ENCODE measurements around the gene MED25. TPM values are rescaled to one million over a fixed set of nuclear protein-coding genes. Genes with fewer than 3 reads are reported as not detected.

The MED25 gene
- polyA plus RNA-seq, 2 of the 4 experiments (the other 2 are of a cell fraction) = 20.4 to 40.1 TPM

DNA sequence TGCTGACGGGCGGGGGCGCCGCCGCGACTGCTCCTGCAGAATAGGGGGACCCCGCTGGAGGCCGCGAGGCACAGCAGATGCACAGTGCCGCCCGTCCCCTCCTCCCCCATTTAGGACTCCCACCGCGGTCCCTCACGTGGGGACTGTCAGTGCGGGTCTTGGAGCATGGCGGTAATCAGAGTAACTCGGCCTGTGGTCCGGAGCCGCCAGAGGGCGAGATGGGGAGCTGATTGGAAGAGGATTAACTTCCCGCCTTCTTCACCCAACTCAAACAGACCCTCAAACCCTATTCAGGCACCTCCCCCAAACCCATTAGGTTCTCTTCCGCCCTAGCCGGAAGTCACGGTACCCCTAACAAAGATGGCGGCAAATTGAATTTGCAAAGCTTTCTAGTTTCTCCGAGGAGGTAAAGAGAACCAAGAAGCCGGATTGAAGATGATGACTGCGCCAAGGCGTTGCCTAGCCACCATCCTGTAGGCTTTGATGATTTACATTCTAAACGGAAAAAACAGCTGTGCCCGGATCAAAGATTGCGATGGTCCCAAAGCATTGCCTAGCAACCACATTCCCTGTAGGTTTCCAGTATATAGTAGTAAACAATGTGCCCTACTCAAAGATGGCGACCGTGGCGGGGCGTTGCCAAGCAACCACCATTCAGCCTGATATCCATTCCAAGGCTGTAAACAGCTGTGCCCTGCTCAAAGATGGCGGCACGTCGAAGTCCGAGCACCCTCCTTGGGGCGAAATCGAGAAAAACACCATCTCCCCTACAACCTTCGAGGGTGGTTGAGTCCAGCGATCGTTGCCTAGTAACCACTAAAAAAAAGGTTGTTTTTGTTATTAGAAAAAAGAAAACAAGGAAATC, 4.9 kb upstream of the MED25 start, which contains the start of gene FUZ (continued):
- TF ChIP-seq, protein P1, sequence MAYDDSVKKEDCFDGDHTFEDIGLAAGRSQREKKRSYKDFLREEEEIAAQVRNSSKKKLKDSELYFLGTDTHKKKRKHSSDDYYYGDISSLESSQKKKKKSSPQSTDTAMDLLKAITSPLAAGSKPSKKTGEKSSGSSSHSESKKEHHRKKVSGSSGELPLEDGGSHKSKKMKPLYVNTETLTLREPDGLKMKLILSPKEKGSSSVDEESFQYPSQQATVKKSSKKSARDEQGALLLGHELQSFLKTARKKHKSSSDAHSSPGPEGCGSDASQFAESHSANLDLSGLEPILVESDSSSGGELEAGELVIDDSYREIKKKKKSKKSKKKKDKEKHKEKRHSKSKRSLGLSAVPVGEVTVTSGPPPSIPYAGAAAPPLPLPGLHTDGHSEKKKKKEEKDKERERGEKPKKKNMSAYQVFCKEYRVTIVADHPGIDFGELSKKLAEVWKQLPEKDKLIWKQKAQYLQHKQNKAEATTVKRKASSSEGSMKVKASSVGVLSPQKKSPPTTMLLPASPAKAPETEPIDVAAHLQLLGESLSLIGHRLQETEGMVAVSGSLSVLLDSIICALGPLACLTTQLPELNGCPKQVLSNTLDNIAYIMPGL (CRISPR knock-in tag; IDR thresholded peaks at IDR 0.05; ENCODE audit: borderline replicate concordance) = no peak
- TF ChIP-seq PHF8 (IDR thresholded peaks at IDR 0.05; ENCODE audit: borderline replicate concordance, low read depth) (peak; percentile 66), ZFP36 (IDR thresholded peaks at IDR 0.05; ENCODE audit: borderline replicate concordance, partially characterized antibody) (peak; percentile 9), MYC (IDR thresholded peaks at IDR 0.05; ENCODE audit: borderline replicate concordance, low read length) (no peak), SREBF2 (IDR thresholded peaks at IDR 0.05) (no peak), KDM1A (IDR thresholded peaks at IDR 0.05; ENCODE audit: low read depth) (no peak), MAZ (IDR thresholded peaks at IDR 0.05; ENCODE audit: borderline replicate concordance, low read depth, low read length) (peak; percentile 74; the same call in 1 of the 2 replicates), ZC3H11A (IDR thresholded peaks at IDR 0.05) (no peak), RCOR1 (IDR thresholded peaks at IDR 0.05; ENCODE audit: low read depth, low read length) (no peak), CBX2 (IDR thresholded peaks at IDR 0.05; ENCODE audit: borderline replicate concordance, low read depth) (no peak), JUN (IDR thresholded peaks at IDR 0.05) (peak; percentile 49 to 83), ZSCAN20 (CRISPR knock-in tag; IDR thresholded peaks at IDR 0.05) (no peak), KDM5A (IDR thresholded peaks at IDR 0.05) (0 out of 2 replicates have a peak, but pooled peaks have one; percentile 45), EP300 (IDR thresholded peaks at IDR 0.05) (no peak), EHMT2 (IDR thresholded peaks at IDR 0.05; ENCODE audit: low read depth) (no peak), HOXA7 (CRISPR knock-in tag; IDR thresholded peaks at IDR 0.05) (no peak), RARB (CRISPR knock-in tag; IDR thresholded peaks at IDR 0.05) (no peak), NR3C1 (IDR thresholded peaks at IDR 0.05) (no peak), NFE2L2 (conservative IDR thresholded peaks at IDR 0.05; ENCODE audit: low read length) (no peak), CBX8 (IDR thresholded peaks at IDR 0.05) (no peak)
- TF ChIP-seq, protein P2, sequence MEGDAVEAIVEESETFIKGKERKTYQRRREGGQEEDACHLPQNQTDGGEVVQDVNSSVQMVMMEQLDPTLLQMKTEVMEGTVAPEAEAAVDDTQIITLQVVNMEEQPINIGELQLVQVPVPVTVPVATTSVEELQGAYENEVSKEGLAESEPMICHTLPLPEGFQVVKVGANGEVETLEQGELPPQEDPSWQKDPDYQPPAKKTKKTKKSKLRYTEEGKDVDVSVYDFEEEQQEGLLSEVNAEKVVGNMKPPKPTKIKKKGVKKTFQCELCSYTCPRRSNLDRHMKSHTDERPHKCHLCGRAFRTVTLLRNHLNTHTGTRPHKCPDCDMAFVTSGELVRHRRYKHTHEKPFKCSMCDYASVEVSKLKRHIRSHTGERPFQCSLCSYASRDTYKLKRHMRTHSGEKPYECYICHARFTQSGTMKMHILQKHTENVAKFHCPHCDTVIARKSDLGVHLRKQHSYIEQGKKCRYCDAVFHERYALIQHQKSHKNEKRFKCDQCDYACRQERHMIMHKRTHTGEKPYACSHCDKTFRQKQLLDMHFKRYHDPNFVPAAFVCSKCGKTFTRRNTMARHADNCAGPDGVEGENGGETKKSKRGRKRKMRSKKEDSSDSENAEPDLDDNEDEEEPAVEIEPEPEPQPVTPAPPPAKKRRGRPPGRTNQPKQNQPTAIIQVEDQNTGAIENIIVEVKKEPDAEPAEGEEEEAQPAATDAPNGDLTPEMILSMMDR (IDR thresholded peaks at IDR 0.05) = no peak
- TF ChIP-seq, protein P3, sequence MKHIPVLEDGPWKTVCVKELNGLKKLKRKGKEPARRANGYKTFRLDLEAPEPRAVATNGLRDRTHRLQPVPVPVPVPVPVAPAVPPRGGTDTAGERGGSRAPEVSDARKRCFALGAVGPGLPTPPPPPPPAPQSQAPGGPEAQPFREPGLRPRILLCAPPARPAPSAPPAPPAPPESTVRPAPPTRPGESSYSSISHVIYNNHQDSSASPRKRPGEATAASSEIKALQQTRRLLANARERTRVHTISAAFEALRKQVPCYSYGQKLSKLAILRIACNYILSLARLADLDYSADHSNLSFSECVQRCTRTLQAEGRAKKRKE (CRISPR knock-in tag; IDR thresholded peaks at IDR 0.05; ENCODE audit: low read depth) = no peak
- TF ChIP-seq, protein P4, sequence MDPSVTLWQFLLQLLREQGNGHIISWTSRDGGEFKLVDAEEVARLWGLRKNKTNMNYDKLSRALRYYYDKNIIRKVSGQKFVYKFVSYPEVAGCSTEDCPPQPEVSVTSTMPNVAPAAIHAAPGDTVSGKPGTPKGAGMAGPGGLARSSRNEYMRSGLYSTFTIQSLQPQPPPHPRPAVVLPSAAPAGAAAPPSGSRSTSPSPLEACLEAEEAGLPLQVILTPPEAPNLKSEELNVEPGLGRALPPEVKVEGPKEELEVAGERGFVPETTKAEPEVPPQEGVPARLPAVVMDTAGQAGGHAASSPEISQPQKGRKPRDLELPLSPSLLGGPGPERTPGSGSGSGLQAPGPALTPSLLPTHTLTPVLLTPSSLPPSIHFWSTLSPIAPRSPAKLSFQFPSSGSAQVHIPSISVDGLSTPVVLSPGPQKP (IDR thresholded peaks at IDR 0.05; ENCODE audit: low read depth, low read length) = no peak
- TF ChIP-seq, protein P5, sequence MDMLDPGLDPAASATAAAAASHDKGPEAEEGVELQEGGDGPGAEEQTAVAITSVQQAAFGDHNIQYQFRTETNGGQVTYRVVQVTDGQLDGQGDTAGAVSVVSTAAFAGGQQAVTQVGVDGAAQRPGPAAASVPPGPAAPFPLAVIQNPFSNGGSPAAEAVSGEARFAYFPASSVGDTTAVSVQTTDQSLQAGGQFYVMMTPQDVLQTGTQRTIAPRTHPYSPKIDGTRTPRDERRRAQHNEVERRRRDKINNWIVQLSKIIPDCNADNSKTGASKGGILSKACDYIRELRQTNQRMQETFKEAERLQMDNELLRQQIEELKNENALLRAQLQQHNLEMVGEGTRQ (IDR thresholded peaks at IDR 0.05) = peak; percentile 50; the same call in 1 of the 2 replicates

Measured in A549 (cell line).